ENCODE data around the gene GNLY. TPM values are rescaled to one million over a fixed set of nuclear protein-coding genes. Genes with fewer than 3 reads are reported as not detected.

Gene GNLY
- total RNA-seq, 1 donor from 2014 or later: 3.2 TPM

DNA sequence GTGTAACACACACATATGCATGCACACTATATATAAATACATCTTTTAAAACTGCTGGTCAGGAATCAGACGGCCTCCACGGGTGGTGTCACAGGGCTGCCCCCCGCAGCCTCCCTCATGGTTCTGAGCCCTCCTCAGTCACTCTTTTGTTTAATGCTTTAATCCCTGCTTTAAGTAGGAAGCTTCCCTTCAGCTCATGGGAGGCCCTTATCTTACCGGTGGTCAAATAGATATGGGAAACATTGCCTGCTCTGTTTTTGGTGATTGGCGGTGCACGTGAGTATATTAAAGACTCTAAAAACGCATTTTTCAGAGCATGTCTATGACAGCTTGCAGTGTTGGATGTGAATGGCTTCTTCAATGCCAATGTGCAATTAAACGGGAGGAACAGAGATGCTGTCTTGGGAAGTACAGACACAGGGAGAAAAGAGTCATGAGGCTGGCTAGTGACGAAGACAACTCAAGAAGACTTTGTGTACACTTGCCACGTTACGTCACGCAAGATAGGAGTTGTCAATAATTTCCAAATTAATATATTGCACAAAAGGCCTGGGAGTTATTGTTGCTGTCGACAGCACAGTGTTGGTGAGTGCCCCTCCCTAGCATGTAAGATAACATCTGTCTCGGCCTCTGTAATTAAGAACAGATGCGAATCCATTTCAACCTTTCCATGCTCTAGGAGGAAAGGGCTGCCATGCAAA, 23.3 kb downstream of the GNLY start:
- TF ChIP-seq POLR2AphosphoS5 (IDR thresholded peaks at IDR 0.05; ENCODE audit: insufficient read depth in 1 of 2, low read depth in 1 of 2): no peak
- TF ChIP-seq POLR2A (IDR thresholded peaks at IDR 0.05): no peak
- TF ChIP-seq CTCF (IDR thresholded peaks at IDR 0.05): no peak
- Histone ChIP-seq H3K9me3 (no peaks in the 10 kb centered on the region), H3K27me3 (no peaks in the 10 kb centered on the region), H3K36me3 (no peaks in the 10 kb centered on the region), H3K27ac (no peak overlapping the region), H3K4me3 (no peak overlapping the region), H3K4me1 (peaks cover 4% of the 10 kb centered on the region)
- DNase-seq (ENCODE audit: extremely low spot score in 2 of 2): no peak
- intact Hi-C loops (cut with DNase I): loop anchor here (10.0 kb wide), 1 partner anchor 367 kb away; no protein-coding TSS in a partner anchor

- TF ChIP-seq POLR2AphosphoS5 (IDR thresholded peaks at IDR 0.05; ENCODE audit: insufficient read depth in 1 of 2, low read depth in 1 of 2) (no peak), POLR2A (IDR thresholded peaks at IDR 0.05) (no peak), CTCF (IDR thresholded peaks at IDR 0.05) (no peak)
- no peaks in the 10 kb centered on the region for H3K36me3 ChIP-seq
- intact Hi-C loops (cut with DNase I): loop anchor here (10.0 kb wide), 1 partner anchor 367 kb away; no protein-coding TSS in a partner anchor
- no peak overlapping the region for H3K4me3 ChIP-seq
- peaks cover 4% of the 10 kb centered on the region for H3K4me1 ChIP-seq
- H3K9me3 ChIP-seq: no peaks in the 10 kb centered on the region
- DNase-seq (ENCODE audit: extremely low spot score in 2 of 2): no peak
- no peaks in the 10 kb centered on the region for H3K27me3 ChIP-seq
- H3K27ac ChIP-seq: no peak overlapping the region
These were observed 23.8 kb downstream of the GNLY start for GRCh38 chr2:85718009-85718391.

- DNase-seq (ENCODE audit: extremely low spot score in 2 of 2): no peak
- TF ChIP-seq POLR2A (IDR thresholded peaks at IDR 0.05) (no peak), POLR2AphosphoS5 (IDR thresholded peaks at IDR 0.05; ENCODE audit: insufficient read depth in 1 of 2, low read depth in 1 of 2) (no peak), CTCF (IDR thresholded peaks at IDR 0.05) (no peak)
- Histone ChIP-seq H3K9me3 (no peaks in the 10 kb centered on the region), H3K36me3 (no peaks in the 10 kb centered on the region), H3K4me1 (peaks cover 4% of the 10 kb centered on the region), H3K4me3 (no peak overlapping the region), H3K27ac (no peak overlapping the region), H3K27me3 (no peaks in the 10 kb centered on the region)
- intact Hi-C loops (cut with DNase I): loop anchor here (10.0 kb wide), 1 partner anchor 366 kb away; no protein-coding TSS in a partner anchor
These were observed 24.8 kb downstream of the GNLY start for GRCh38 chr2:85718885-85719492.

GRCh38 chr2:85719609-85720240, 25.6 kb downstream of the GNLY start:
- Histone ChIP-seq H3K27me3 (no peaks in the 10 kb centered on the region), H3K36me3 (no peaks in the 10 kb centered on the region), H3K9me3 (no peaks in the 10 kb centered on the region), H3K4me3 (no peak overlapping the region), H3K27ac (no peak overlapping the region), H3K4me1 (peaks cover 4% of the 10 kb centered on the region)
- DNase-seq (ENCODE audit: extremely low spot score in 2 of 2): no peak
- no peak for TF ChIP-seq CTCF (IDR thresholded peaks at IDR 0.05)
- TF ChIP-seq POLR2A (IDR thresholded peaks at IDR 0.05): no peak
- TF ChIP-seq POLR2AphosphoS5 (IDR thresholded peaks at IDR 0.05; ENCODE audit: insufficient read depth in 1 of 2, low read depth in 1 of 2): no peak
- intact Hi-C loops (cut with DNase I): loop anchor here (10.0 kb wide), 1 partner anchor 365 kb away; no protein-coding TSS in a partner anchor

All from vagina (tissue), 2 donors.